ENCODE data around the gene RNASET2. TPM values are rescaled to one million over a fixed set of nuclear protein-coding genes. Genes with fewer than 3 reads are reported as not detected.

Gene RNASET2
- polyA plus RNA-seq, 1 donor (not counting 4 experiments of a cell fraction or from before 2014, with no cell fraction given) = 21.5 TPM

- dilution Hi-C loops (cut with MboI; ENCODE audit: extremely low pct_ligation_motif_present, low sequenced_read_pairs) = no loop called here
Observed at GRCh38 chr6:166907373-166907841, 48.9 kb downstream of the RNASET2 start.

GRCh38 chr6:166906376-166907044, 49.8 kb downstream of the RNASET2 start:
- FAIRE-seq (no peak), DNase-seq (ENCODE audit: low read depth, low spot score) (no peak)
- H3K27ac ChIP-seq (ENCODE audit: control insufficient read depth, insufficient read depth, low read length) = no peak overlapping the region
- no peak overlapping the region for H3K4me3 ChIP-seq (ENCODE audit: control insufficient read depth in 2 of 3, extremely low read depth in 1 of 3, insufficient read depth in 2 of 3, low read depth in 1 of 3, low read length in 3 of 3)
- H3K36me3 ChIP-seq (ENCODE audit: control insufficient read depth in 2 of 2, extremely low read depth in 1 of 2, insufficient read depth in 2 of 2, low read length in 2 of 2) = no peaks in the 10 kb centered on the region
- H2AFZ ChIP-seq (ENCODE audit: control insufficient read depth, low read length) = no peak overlapping the region
- no peaks in the 10 kb centered on the region for H3K4me1 ChIP-seq (ENCODE audit: control insufficient read depth, extremely low read depth, insufficient read depth, low read length)
- no peaks in the 10 kb centered on the region for H4K20me1 ChIP-seq (ENCODE audit: control insufficient read depth, extremely low read depth, insufficient read depth, low read length)
- dilution Hi-C loops (cut with MboI; ENCODE audit: extremely low pct_ligation_motif_present, low sequenced_read_pairs) = no loop called here
- H3K9me3 ChIP-seq (ENCODE audit: control insufficient read depth, low read depth, low read length) = no peaks in the 10 kb centered on the region
- no peak overlapping the region for H3K4me2 ChIP-seq (ENCODE audit: control insufficient read depth, extremely low read depth, insufficient read depth, low read depth, low read length)
- no peaks in the 10 kb centered on the region for H3K79me2 ChIP-seq (ENCODE audit: control insufficient read depth, insufficient read depth, low read length)
- H3K27me3 ChIP-seq (ENCODE audit: control insufficient read depth, extremely low read depth, insufficient read depth, low read length) = no peaks in the 10 kb centered on the region
- no peaks in the 10 kb centered on the region for H3K9me1 ChIP-seq (ENCODE audit: control insufficient read depth, extremely low read depth, insufficient read depth, low read length)
- H3K9ac ChIP-seq (ENCODE audit: control insufficient read depth, extremely low read depth, insufficient read depth, low read length) = no peak overlapping the region
- TF ChIP-seq CTCF (optimal IDR thresholded peaks at IDR 0.05 in 1 of 3, IDR thresholded peaks at IDR 0.05 in 1 of 3, conservative IDR thresholded peaks at IDR 0.05 in 1 of 3; ENCODE audit: extremely low read depth in 1 of 3, insufficient read depth in 2 of 3, low read length in 3 of 3) = no peak
- no peak for TF ChIP-seq EZH2 (IDR thresholded peaks at IDR 0.05; ENCODE audit: low read length)

More at GRCh38 chr6:166907373-166907841, 48.9 kb downstream of the RNASET2 start:
- Histone ChIP-seq H3K9me1 (ENCODE audit: control insufficient read depth, extremely low read depth, insufficient read depth, low read length) (no peaks in the 10 kb centered on the region), H3K9me3 (ENCODE audit: control insufficient read depth, low read depth, low read length) (no peaks in the 10 kb centered on the region), H3K9ac (ENCODE audit: control insufficient read depth, extremely low read depth, insufficient read depth, low read length) (no peak overlapping the region), H3K36me3 (ENCODE audit: control insufficient read depth in 2 of 2, extremely low read depth in 1 of 2, insufficient read depth in 2 of 2, low read length in 2 of 2) (no peaks in the 10 kb centered on the region), H3K27me3 (ENCODE audit: control insufficient read depth, extremely low read depth, insufficient read depth, low read length) (no peaks in the 10 kb centered on the region), H3K27ac (ENCODE audit: control insufficient read depth, insufficient read depth, low read length) (no peak overlapping the region), H3K4me3 (ENCODE audit: control insufficient read depth in 2 of 3, extremely low read depth in 1 of 3, insufficient read depth in 2 of 3, low read depth in 1 of 3, low read length in 3 of 3) (no peak overlapping the region), H3K4me1 (ENCODE audit: control insufficient read depth, extremely low read depth, insufficient read depth, low read length) (no peaks in the 10 kb centered on the region), H4K20me1 (ENCODE audit: control insufficient read depth, extremely low read depth, insufficient read depth, low read length) (no peaks in the 10 kb centered on the region), H2AFZ (ENCODE audit: control insufficient read depth, low read length) (no peak overlapping the region), H3K79me2 (ENCODE audit: control insufficient read depth, insufficient read depth, low read length) (no peaks in the 10 kb centered on the region), H3K4me2 (ENCODE audit: control insufficient read depth, extremely low read depth, insufficient read depth, low read depth, low read length) (no peak overlapping the region)
- TF ChIP-seq CTCF (optimal IDR thresholded peaks at IDR 0.05 in 1 of 3, IDR thresholded peaks at IDR 0.05 in 1 of 3, conservative IDR thresholded peaks at IDR 0.05 in 1 of 3; ENCODE audit: extremely low read depth in 1 of 3, insufficient read depth in 2 of 3, low read length in 3 of 3) = no peak
- TF ChIP-seq EZH2 (IDR thresholded peaks at IDR 0.05; ENCODE audit: low read length) = no peak
- DNase-seq (ENCODE audit: low read depth, low spot score) = no peak
- no peak for FAIRE-seq

All from keratinocyte (primary cell).